T47D (cell line): ENCODE measurements around the gene CDK10.

Experiments
- DNase-seq, 2 experiments: peaks; one replicate each; pipeline versions ENCODE4 v3.0.0 to v3.0.0-alpha.2; 2011 to 2012; ENCODE audit warnings: low read depth in 1 of 2, low spot score in 1 of 2
- JUND ChIP-seq: IDR thresholded peaks from 2 replicates; pipeline ENCODE4 v1.6.1; 2012; ENCODE audit warnings: low read depth
- in situ Hi-C: cut with HindIII; loops from 2 replicates; pipeline ENCODE4 v1.10.0; 2016; ENCODE audit warnings: low sequenced_read_pairs, low pct_unique_long_range_greater_than_20kb

The CDK10 gene

GRCh38 chr16:89701425-89702406 lies 15.2 kb downstream of the CDK10 start, which contains the start of gene SPATA2L:
Gene SPATA2L, minus strand, starts transcription at chr16:89701705. Its CDS starts 473 bp downstream, at chr16:89701232.
- TF ChIP-seq JUND = no peak
- DNase-seq = peak; percentile 96 to 99
- in situ Hi-C loops = no loop called here

GRCh38 chr16:89704281-89704680 lies 17.8 kb downstream of the CDK10 start:
- no peak for DNase-seq
- TF ChIP-seq JUND = no peak
- in situ Hi-C loops = no loop called here

GRCh38 chr16:89705006-89705405 lies 18.5 kb downstream of the CDK10 start:
- in situ Hi-C loops = no loop called here
- DNase-seq = no peak
- TF ChIP-seq JUND = no peak

- in situ Hi-C loops = no loop called here
- no peak for TF ChIP-seq JUND
- DNase-seq = no peak
Observed at GRCh38 chr16:89706518-89707260, 20.2 kb downstream of the CDK10 start.

- no peak for TF ChIP-seq JUND
- DNase-seq = no peak
- in situ Hi-C loops = no loop called here
Observed at GRCh38 chr16:89707695-89708094, 21.2 kb downstream of the CDK10 start.

- DNase-seq = no peak
- in situ Hi-C loops = no loop called here
- TF ChIP-seq JUND = no peak
Observed at GRCh38 chr16:89708481-89708931, 22.0 kb downstream of the CDK10 start.

GRCh38 chr16:89709166-89709565 lies 22.7 kb downstream of the CDK10 start:
- in situ Hi-C loops = no loop called here
- no peak for DNase-seq
- TF ChIP-seq JUND = no peak

- DNase-seq = no peak
- no peak for TF ChIP-seq JUND
- in situ Hi-C loops = no loop called here
Observed at GRCh38 chr16:89709716-89710432, 23.4 kb downstream of the CDK10 start.

- in situ Hi-C loops = no loop called here
- no peak for DNase-seq
- no peak for TF ChIP-seq JUND
Observed at GRCh38 chr16:89710709-89711564, 24.4 kb downstream of the CDK10 start.

GRCh38 chr16:89711601-89712273 lies 25.2 kb downstream of the CDK10 start:
- in situ Hi-C loops = no loop called here
- TF ChIP-seq JUND = no peak
- peak; percentile 90 to 95 for DNase-seq

- no peak for TF ChIP-seq JUND
- no peak for DNase-seq
- in situ Hi-C loops = no loop called here
Observed at GRCh38 chr16:89712274-89712781, 25.8 kb downstream of the CDK10 start.
